ENCODE measurements around the gene KCTD5.
"Not testable (repeated sequence)": the region's sequence is repeated elsewhere in the genome, so short reads cannot be mapped to it uniquely, and the experiment has no call there.

Gene KCTD5

GRCh38 chr16:2679902-2680301 is 2.4 kb upstream of the KCTD5 start:
- H3K4me2 ChIP-seq (ENCODE audit: insufficient read depth, low read length); ATAC-seq (ENCODE audit: insufficient read depth, low read depth); H3K9ac ChIP-seq (ENCODE audit: low read depth, low read length); H3K9me3 ChIP-seq (ENCODE audit: insufficient read depth, low read length, severe bottlenecking); H3K36me3 ChIP-seq (ENCODE audit: insufficient read depth, low read length); H3K27me3 ChIP-seq (ENCODE audit: insufficient read depth, low read length, poor library complexity); DNase-seq; H3K4me3 ChIP-seq (ENCODE audit: low read depth in 1 of 2, low read length in 2 of 2); H2AFZ ChIP-seq (ENCODE audit: low read depth, low read length); H4K20me1 ChIP-seq (ENCODE audit: insufficient read depth, low read length); H3K27ac ChIP-seq (ENCODE audit: low read length): not testable (repeated sequence)
- H3K4me1 ChIP-seq (ENCODE audit: insufficient read depth, low read length) = peaks cover 26% of the 10 kb centered on the region
- H3K79me2 ChIP-seq (ENCODE audit: insufficient read depth, low read length) = peaks cover 39% of the 10 kb centered on the region

DNA sequence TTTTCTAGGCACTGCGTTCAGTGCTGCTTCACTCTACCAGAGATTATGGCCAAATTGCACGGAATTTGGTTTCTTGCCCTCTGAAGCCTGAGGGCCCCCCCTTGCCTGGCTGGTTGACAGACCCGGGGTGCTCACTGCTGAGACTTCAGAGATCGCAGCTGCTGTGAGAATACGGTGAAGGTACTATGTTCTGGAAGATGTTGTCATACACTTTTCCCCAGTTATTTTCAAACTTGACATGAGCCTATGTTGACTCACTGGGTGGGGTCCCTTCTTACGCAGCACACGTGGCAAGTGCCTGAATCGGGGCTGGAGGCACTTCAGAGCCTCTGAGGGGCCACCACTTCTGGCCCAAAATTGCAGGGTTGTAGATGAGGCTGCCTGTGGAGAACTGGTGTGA is 2.0 kb upstream of the KCTD5 start:
- H3K27ac ChIP-seq (ENCODE audit: low read length); H2AFZ ChIP-seq (ENCODE audit: low read depth, low read length); H3K4me2 ChIP-seq (ENCODE audit: insufficient read depth, low read length); H3K36me3 ChIP-seq (ENCODE audit: insufficient read depth, low read length); ATAC-seq (ENCODE audit: insufficient read depth, low read depth); H3K4me3 ChIP-seq (ENCODE audit: low read depth in 1 of 2, low read length in 2 of 2); H3K9me3 ChIP-seq (ENCODE audit: insufficient read depth, low read length, severe bottlenecking); H3K9ac ChIP-seq (ENCODE audit: low read depth, low read length); H3K27me3 ChIP-seq (ENCODE audit: insufficient read depth, low read length, poor library complexity); DNase-seq; H4K20me1 ChIP-seq (ENCODE audit: insufficient read depth, low read length): not testable (repeated sequence)
- peaks cover 26% of the 10 kb centered on the region for H3K4me1 ChIP-seq (ENCODE audit: insufficient read depth, low read length)
- H3K79me2 ChIP-seq (ENCODE audit: insufficient read depth, low read length) = peaks cover 39% of the 10 kb centered on the region

DNA sequence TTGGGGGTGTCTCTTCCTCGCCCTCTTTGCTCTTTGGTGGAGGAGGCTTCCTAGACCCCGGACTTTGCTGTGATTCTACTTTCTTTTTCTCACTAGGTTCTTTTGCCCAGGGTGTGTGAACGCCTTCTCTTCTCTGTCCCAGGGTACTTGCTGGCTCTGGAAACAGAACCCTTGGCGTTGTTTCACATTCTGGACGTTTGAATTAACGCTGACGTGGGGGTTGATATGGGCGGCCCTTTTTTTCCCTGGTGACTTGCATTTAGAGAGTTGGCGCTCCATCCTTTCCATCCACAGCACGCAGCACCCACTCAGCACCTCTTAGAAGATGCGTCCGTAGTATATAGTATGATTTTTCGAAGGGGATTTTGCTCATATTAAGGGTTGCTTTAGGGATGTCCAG is 718 bp downstream of the KCTD5 start:
- peaks cover 33% of the 10 kb centered on the region for H3K4me1 ChIP-seq (ENCODE audit: insufficient read depth, low read length)
- H3K36me3 ChIP-seq (ENCODE audit: insufficient read depth, low read length); H3K9me3 ChIP-seq (ENCODE audit: insufficient read depth, low read length, severe bottlenecking); ATAC-seq (ENCODE audit: insufficient read depth, low read depth); H3K27me3 ChIP-seq (ENCODE audit: insufficient read depth, low read length, poor library complexity): not testable (repeated sequence)
- peak overlapping the region; percentile 72 for H3K4me2 ChIP-seq (ENCODE audit: insufficient read depth, low read length)
- H3K27ac ChIP-seq (ENCODE audit: low read length) = peak overlapping the region; percentile 95
- H3K79me2 ChIP-seq (ENCODE audit: insufficient read depth, low read length) = peaks cover 53% of the 10 kb centered on the region
- peak overlapping the region; percentile 94 to 100; a peak in 3 of 4 replicates for H3K4me3 ChIP-seq (ENCODE audit: low read depth in 1 of 2, low read length in 2 of 2)
- peaks cover 13% of the 10 kb centered on the region for H4K20me1 ChIP-seq (ENCODE audit: insufficient read depth, low read length)
- peak overlapping the region; percentile 94 for H3K9ac ChIP-seq (ENCODE audit: low read depth, low read length)
- H2AFZ ChIP-seq (ENCODE audit: low read depth, low read length) = peak overlapping the region; percentile 93; the same call in 1 of the 2 replicates
- DNase-seq = peak; percentile 20

- peaks cover 13% of the 10 kb centered on the region for H3K36me3 ChIP-seq (ENCODE audit: insufficient read depth, low read length)
- H3K9ac ChIP-seq (ENCODE audit: low read depth, low read length); ATAC-seq (ENCODE audit: insufficient read depth, low read depth); H3K27me3 ChIP-seq (ENCODE audit: insufficient read depth, low read length, poor library complexity); H3K4me2 ChIP-seq (ENCODE audit: insufficient read depth, low read length); H2AFZ ChIP-seq (ENCODE audit: low read depth, low read length); H3K27ac ChIP-seq (ENCODE audit: low read length); H3K9me3 ChIP-seq (ENCODE audit: insufficient read depth, low read length, severe bottlenecking); DNase-seq; H3K4me3 ChIP-seq (ENCODE audit: low read depth in 1 of 2, low read length in 2 of 2): not testable (repeated sequence)
- H3K79me2 ChIP-seq (ENCODE audit: insufficient read depth, low read length) = peaks cover 66% of the 10 kb centered on the region
- peaks cover 24% of the 10 kb centered on the region for H4K20me1 ChIP-seq (ENCODE audit: insufficient read depth, low read length)
- H3K4me1 ChIP-seq (ENCODE audit: insufficient read depth, low read length) = peaks cover 31% of the 10 kb centered on the region
Observed at GRCh38 chr16:2686075-2686474, 3.8 kb downstream of the KCTD5 start.

- no peak overlapping the region for H3K4me2 ChIP-seq (ENCODE audit: insufficient read depth, low read length)
- DNase-seq = no peak
- no peak overlapping the region for H2AFZ ChIP-seq (ENCODE audit: low read depth, low read length)
- peaks cover 24% of the 10 kb centered on the region; the same call in 1 of the 2 replicates for H3K4me1 ChIP-seq (ENCODE audit: insufficient read depth, low read length)
- peaks cover 66% of the 10 kb centered on the region for H3K79me2 ChIP-seq (ENCODE audit: insufficient read depth, low read length)
- no peaks in the 10 kb centered on the region for H3K9me3 ChIP-seq (ENCODE audit: insufficient read depth, low read length, severe bottlenecking)
- H3K27me3 ChIP-seq (ENCODE audit: insufficient read depth, low read length, poor library complexity) = no peaks in the 10 kb centered on the region
- peaks cover 20% of the 10 kb centered on the region for H3K36me3 ChIP-seq (ENCODE audit: insufficient read depth, low read length)
- TF ChIP-seq, protein P1, sequence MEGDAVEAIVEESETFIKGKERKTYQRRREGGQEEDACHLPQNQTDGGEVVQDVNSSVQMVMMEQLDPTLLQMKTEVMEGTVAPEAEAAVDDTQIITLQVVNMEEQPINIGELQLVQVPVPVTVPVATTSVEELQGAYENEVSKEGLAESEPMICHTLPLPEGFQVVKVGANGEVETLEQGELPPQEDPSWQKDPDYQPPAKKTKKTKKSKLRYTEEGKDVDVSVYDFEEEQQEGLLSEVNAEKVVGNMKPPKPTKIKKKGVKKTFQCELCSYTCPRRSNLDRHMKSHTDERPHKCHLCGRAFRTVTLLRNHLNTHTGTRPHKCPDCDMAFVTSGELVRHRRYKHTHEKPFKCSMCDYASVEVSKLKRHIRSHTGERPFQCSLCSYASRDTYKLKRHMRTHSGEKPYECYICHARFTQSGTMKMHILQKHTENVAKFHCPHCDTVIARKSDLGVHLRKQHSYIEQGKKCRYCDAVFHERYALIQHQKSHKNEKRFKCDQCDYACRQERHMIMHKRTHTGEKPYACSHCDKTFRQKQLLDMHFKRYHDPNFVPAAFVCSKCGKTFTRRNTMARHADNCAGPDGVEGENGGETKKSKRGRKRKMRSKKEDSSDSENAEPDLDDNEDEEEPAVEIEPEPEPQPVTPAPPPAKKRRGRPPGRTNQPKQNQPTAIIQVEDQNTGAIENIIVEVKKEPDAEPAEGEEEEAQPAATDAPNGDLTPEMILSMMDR (IDR thresholded peaks at IDR 0.05; ENCODE audit: borderline replicate concordance, extremely low read depth, low read length, poor library complexity, severe bottlenecking) = no peak
- TF ChIP-seq EZH2 (IDR thresholded peaks at IDR 0.05; ENCODE audit: borderline replicate concordance, low read depth, low read length, severe bottlenecking) = no peak
- ATAC-seq (ENCODE audit: insufficient read depth, low read depth) = no peak
- no peak overlapping the region for H3K27ac ChIP-seq (ENCODE audit: low read length)
- peaks cover 28% of the 10 kb centered on the region for H4K20me1 ChIP-seq (ENCODE audit: insufficient read depth, low read length)
- no peak overlapping the region for H3K4me3 ChIP-seq (ENCODE audit: low read depth in 1 of 2, low read length in 2 of 2)
- no peak overlapping the region for H3K9ac ChIP-seq (ENCODE audit: low read depth, low read length)
Observed at GRCh38 chr16:2686912-2687507, 4.7 kb downstream of the KCTD5 start.

All from DND-41 (cell line).